SU-DHL-6 (cell line): ENCODE data around the gene CARMIL1.

ENCODE experiments used
- H2AFZ ChIP-seq: fragments of 200-600 bp; sonication (generic); 2 replicates; pipeline ENCODE4 v1.6.1; 2014; ENCODE audit warnings: low read depth, mild to moderate bottlenecking, moderate library complexity, mixed read lengths, antibody characterized with exemption, low read length; ENCODE audit not compliant: severe bottlenecking
- H3F3A ChIP-seq: fragments of 200-600 bp; shearing (Covaris generic); 2 replicates; pipeline ENCODE4 v1.6.0; 2016; ENCODE audit warnings: antibody characterized with exemption, mild to moderate bottlenecking; ENCODE audit not compliant: insufficient read depth
- H3K27ac ChIP-seq: fragments of 200-600 bp; sonication (generic); 2 replicates; pipeline ENCODE4 v1.5.1; 2016; ENCODE audit warnings: low read depth, mild to moderate bottlenecking, low read length, moderate library complexity, mixed read lengths
- H3K27me3 ChIP-seq: fragments of 200-600 bp; sonication (generic), shearing (Covaris generic); 2 replicates; pipeline ENCODE4 v1.6.0; 2014; ENCODE audit warnings: mild to moderate bottlenecking, low read length
- H3K36me3 ChIP-seq: fragments of 200-600 bp; sonication (generic); 2 replicates; pipeline ENCODE4 v1.6.1; 2014; ENCODE audit warnings: mild to moderate bottlenecking, low read length, mixed read lengths
- H3K4me2 ChIP-seq: fragments of 300-600, 200-600 bp; shearing (Covaris generic), sonication (generic); 2 replicates; pipeline ENCODE4 v1.6.0; 2014; ENCODE audit warnings: low read length, low read depth, mild to moderate bottlenecking; ENCODE audit not compliant: poor library complexity, severe bottlenecking
- H3K4me3 ChIP-seq: fragments of 200-600 bp; sonication (generic); 2 replicates; pipeline ENCODE4 v1.5.1; 2014; ENCODE audit warnings: antibody characterized with exemption, low read length, mild to moderate bottlenecking, mixed read lengths; ENCODE audit not compliant: insufficient read depth, poor library complexity, severe bottlenecking
- H3K79me2 ChIP-seq: fragments of 200-600 bp; sonication (generic); 2 replicates; pipeline ENCODE4 v1.6.1; 2014; ENCODE audit warnings: mild to moderate bottlenecking, low read length, moderate library complexity; ENCODE audit not compliant: insufficient read depth
- H3K9ac ChIP-seq: fragments of 200-600 bp; sonication (generic); 2 replicates; pipeline ENCODE4 v1.7.0; 2014; ENCODE audit warnings: mild to moderate bottlenecking, low read length
- H3K9me2 ChIP-seq: fragments of 200-600 bp; sonication (generic); replicated peaks from 2 replicates; pipeline ENCODE4 v1.6.1; 2014; ENCODE audit warnings: low read length; ENCODE audit not compliant: insufficient read depth
- H3K9me3 ChIP-seq: fragments of 200-600 bp; sonication (generic); 2 replicates; pipeline ENCODE4 v1.6.1; 2014; ENCODE audit warnings: low read length, mixed read lengths; ENCODE audit not compliant: insufficient read depth
- H4K20me1 ChIP-seq: fragments of 200-600 bp; sonication (generic); 2 replicates; pipeline ENCODE4 v1.6.1; 2014; ENCODE audit warnings: low read depth, mild to moderate bottlenecking, antibody characterized with exemption, low read length, moderate library complexity, mixed read lengths
- CTCF ChIP-seq: fragments of 200-600 bp; sonication (generic); IDR thresholded peaks from one replicate; pipeline ENCODE4 v1.5.1; 2017; ENCODE audit warnings: antibody characterized with exemption, mild to moderate bottlenecking, low read length, moderate library complexity; ENCODE audit not compliant: insufficient read depth, poor library complexity, severe bottlenecking
- EZH2phosphoT487 ChIP-seq: fragments of 200-600 bp; sonication (generic), shearing (Covaris generic); conservative IDR thresholded peaks from 2 replicates; pipeline ENCODE4 v1.6.1; 2018; ENCODE audit warnings: mild to moderate bottlenecking, antibody characterized with exemption, low read length, moderate library complexity, mixed read lengths

The CARMIL1 gene

GRCh38 chr6:25417046-25417605 is 138.0 kb downstream of the CARMIL1 start:
- H3K79me2 ChIP-seq: peaks cover 21% of the 10 kb centered on the region; the same call in 1 of the 2 replicates
- no peaks in the 10 kb centered on the region for H3K9me2 ChIP-seq
- H2AFZ ChIP-seq: no peak overlapping the region
- no peak overlapping the region for H3K27ac ChIP-seq
- H3K4me2 ChIP-seq: no peak overlapping the region
- H3K27me3 ChIP-seq: no peaks in the 10 kb centered on the region
- H3K9ac ChIP-seq: no peak overlapping the region
- H3K4me3 ChIP-seq: no peak overlapping the region
- TF ChIP-seq EZH2phosphoT487 (no peak), CTCF (no peak)
- peaks cover 12% of the 10 kb centered on the region for H3K36me3 ChIP-seq
- peaks cover 5% of the 10 kb centered on the region; the same call in 1 of the 2 replicates for H4K20me1 ChIP-seq
- peaks cover 19% of the 10 kb centered on the region; the same call in 1 of the 2 replicates for H3K9me3 ChIP-seq
- H3F3A ChIP-seq: no peaks in the 10 kb centered on the region

- H3K9me2 ChIP-seq: no peaks in the 10 kb centered on the region
- H3K9ac ChIP-seq: no peak overlapping the region
- TF ChIP-seq EZH2phosphoT487 (no peak), CTCF (no peak)
- H3K36me3 ChIP-seq: peaks cover 12% of the 10 kb centered on the region
- no peak overlapping the region for H3K4me2 ChIP-seq
- peaks cover 19% of the 10 kb centered on the region; the same call in 1 of the 2 replicates for H3K9me3 ChIP-seq
- no peaks in the 10 kb centered on the region for H3F3A ChIP-seq
- H3K27ac ChIP-seq: no peak overlapping the region
- no peak overlapping the region for H3K4me3 ChIP-seq
- no peaks in the 10 kb centered on the region for H3K27me3 ChIP-seq
- H3K79me2 ChIP-seq: peaks cover 17% of the 10 kb centered on the region; the same call in 1 of the 2 replicates
- H4K20me1 ChIP-seq: no peaks in the 10 kb centered on the region
- no peak overlapping the region for H2AFZ ChIP-seq
These were observed 139.4 kb downstream of the CARMIL1 start for GRCh38 chr6:25418454-25419052.

GRCh38 chr6:25419879-25420278 is 140.7 kb downstream of the CARMIL1 start:
- no peak overlapping the region for H3K4me2 ChIP-seq
- H2AFZ ChIP-seq: no peak overlapping the region
- no peak for TF ChIP-seq CTCF
- no peak for TF ChIP-seq EZH2phosphoT487
- H3K9me3 ChIP-seq: peaks cover 19% of the 10 kb centered on the region; the same call in 1 of the 2 replicates
- no peak overlapping the region for H3K4me3 ChIP-seq
- H3K9ac ChIP-seq: no peak overlapping the region
- H3K27me3 ChIP-seq: no peaks in the 10 kb centered on the region
- no peaks in the 10 kb centered on the region for H3F3A ChIP-seq
- H4K20me1 ChIP-seq: no peaks in the 10 kb centered on the region
- H3K36me3 ChIP-seq: peaks cover 12% of the 10 kb centered on the region
- no peaks in the 10 kb centered on the region for H3K9me2 ChIP-seq
- no peak overlapping the region for H3K27ac ChIP-seq
- H3K79me2 ChIP-seq: peaks cover 8% of the 10 kb centered on the region; the same call in 1 of the 2 replicates
